Hepatocyte (in vitro differentiated cells): Measurements from ENCODE around the gene TMEM86B.

Experiments
- EZH2 ChIP-seq: fragments of 200-600 bp; sonication (generic); IDR thresholded peaks from 2 replicates; pipeline ENCODE4 v1.6.1; 2016; ENCODE audit warnings: antibody characterized with exemption, mild to moderate bottlenecking, borderline replicate concordance
- EZH2phosphoT487 ChIP-seq: fragments of 200-600 bp; sonication (generic); IDR thresholded peaks from one replicate; pipeline ENCODE4 v1.6.1; 2018; ENCODE audit warnings: antibody characterized with exemption, mild to moderate bottlenecking, low read depth, moderate library complexity; ENCODE audit not compliant: unreplicated experiment, severe bottlenecking
- TF ChIP-seq, protein P1 (sequence below): fragments of 200-600 bp; sonication (generic); IDR thresholded peaks from 2 replicates; pipeline ENCODE4 v1.5.1; 2016; ENCODE audit warnings: antibody characterized with exemption, mild to moderate bottlenecking; ENCODE audit not compliant: poor library complexity

DNA sequence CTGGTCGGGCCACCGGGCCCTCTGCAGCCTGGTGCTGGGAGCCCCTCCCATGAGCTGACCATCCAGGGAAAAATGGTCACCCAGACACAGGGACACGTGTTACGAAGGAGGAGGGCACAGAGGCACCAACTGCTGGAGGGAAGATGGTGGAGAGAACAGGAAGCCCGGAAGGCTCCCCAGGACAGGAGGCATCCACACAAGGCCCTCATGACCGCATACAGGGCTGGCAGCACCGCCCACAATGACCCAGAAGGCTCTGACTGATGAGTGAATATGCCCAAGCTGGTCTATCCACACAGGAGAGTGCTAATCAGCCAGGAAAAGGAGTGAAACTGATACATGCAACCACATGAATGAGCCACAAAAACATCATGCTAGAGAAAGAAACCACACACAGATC, 14.0 kb upstream of the TMEM86B start:
- no peak for TF ChIP-seq EZH2phosphoT487
- TF ChIP-seq, protein P1, sequence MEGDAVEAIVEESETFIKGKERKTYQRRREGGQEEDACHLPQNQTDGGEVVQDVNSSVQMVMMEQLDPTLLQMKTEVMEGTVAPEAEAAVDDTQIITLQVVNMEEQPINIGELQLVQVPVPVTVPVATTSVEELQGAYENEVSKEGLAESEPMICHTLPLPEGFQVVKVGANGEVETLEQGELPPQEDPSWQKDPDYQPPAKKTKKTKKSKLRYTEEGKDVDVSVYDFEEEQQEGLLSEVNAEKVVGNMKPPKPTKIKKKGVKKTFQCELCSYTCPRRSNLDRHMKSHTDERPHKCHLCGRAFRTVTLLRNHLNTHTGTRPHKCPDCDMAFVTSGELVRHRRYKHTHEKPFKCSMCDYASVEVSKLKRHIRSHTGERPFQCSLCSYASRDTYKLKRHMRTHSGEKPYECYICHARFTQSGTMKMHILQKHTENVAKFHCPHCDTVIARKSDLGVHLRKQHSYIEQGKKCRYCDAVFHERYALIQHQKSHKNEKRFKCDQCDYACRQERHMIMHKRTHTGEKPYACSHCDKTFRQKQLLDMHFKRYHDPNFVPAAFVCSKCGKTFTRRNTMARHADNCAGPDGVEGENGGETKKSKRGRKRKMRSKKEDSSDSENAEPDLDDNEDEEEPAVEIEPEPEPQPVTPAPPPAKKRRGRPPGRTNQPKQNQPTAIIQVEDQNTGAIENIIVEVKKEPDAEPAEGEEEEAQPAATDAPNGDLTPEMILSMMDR = no peak
- TF ChIP-seq EZH2 = no peak
